22Rv1 (cell line): ENCODE measurements around the gene BRI3.

Source experiments
- H3K27ac ChIP-seq: fragments of 450-650 bp; 2 replicates; pipeline ENCODE4 v1.5.1; 2017
- CTCF ChIP-seq: fragments of 450-650 bp; IDR thresholded peaks from 2 replicates; pipeline ENCODE4 v1.5.1; 2017; ENCODE audit warnings: mild to moderate bottlenecking
- ZFX ChIP-seq: fragments of 450-650 bp; IDR thresholded peaks from 2 replicates; pipeline ENCODE4 v1.6.1; 2017; ENCODE audit warnings: antibody characterized with exemption, borderline replicate concordance

The BRI3 gene

GRCh38 chr7:98244871-98245270, 36.6 kb upstream of the BRI3 start:
- no peak for TF ChIP-seq CTCF
- H3K27ac ChIP-seq = no peak overlapping the region

- TF ChIP-seq ZFX = no peak
- no peak for TF ChIP-seq CTCF
- H3K27ac ChIP-seq = no peak overlapping the region
Measured at GRCh38 chr7:98248156-98248555, 33.3 kb upstream of the BRI3 start.

- TF ChIP-seq ZFX = no peak
- TF ChIP-seq CTCF = no peak
- no peak overlapping the region for H3K27ac ChIP-seq
Measured at GRCh38 chr7:98249106-98249505, 32.4 kb upstream of the BRI3 start.

DNA sequence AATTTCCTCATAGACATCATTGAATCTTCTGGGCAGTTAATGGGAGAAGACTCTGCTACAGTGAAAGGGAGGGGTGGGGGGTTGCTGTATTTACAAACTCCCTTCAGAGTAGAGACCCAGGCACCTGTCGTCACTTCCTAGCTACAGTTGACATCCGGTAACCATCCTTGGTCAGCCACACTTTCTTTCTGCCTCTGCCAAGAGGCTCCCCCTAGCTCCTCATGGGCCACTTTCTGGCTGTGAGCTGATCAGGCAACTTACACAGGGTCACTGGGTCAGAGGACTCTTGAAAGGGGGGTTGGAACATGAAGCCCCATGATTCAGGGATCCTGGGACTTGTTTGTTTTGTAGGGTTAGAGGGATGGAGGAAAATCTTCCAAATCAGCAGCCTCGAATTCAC, 30.7 kb upstream of the BRI3 start:
- TF ChIP-seq CTCF (no peak), ZFX (no peak)
- H3K27ac ChIP-seq = peak overlapping the region; percentile 83

DNA sequence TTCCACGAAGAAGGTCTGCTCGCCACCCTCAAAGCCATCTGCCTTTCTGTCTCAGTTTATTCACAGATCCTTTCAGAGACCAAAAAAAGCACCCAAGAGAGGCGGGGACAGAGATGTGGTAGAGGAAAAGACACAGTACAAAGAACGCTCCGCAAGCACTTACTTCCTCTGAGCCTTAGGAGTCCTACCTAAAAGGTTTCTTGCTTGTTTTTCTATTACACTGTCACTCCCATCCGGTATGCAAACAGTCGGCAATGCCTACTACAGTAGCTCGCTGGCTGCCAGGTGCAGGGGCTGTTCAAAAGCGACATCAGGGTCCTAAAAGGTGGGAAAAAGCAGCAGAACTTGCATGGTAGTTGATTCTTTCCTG, 30.3 kb upstream of the BRI3 start:
- peak overlapping the region; percentile 83 for H3K27ac ChIP-seq
- TF ChIP-seq ZFX (no peak), CTCF (no peak)

DNA sequence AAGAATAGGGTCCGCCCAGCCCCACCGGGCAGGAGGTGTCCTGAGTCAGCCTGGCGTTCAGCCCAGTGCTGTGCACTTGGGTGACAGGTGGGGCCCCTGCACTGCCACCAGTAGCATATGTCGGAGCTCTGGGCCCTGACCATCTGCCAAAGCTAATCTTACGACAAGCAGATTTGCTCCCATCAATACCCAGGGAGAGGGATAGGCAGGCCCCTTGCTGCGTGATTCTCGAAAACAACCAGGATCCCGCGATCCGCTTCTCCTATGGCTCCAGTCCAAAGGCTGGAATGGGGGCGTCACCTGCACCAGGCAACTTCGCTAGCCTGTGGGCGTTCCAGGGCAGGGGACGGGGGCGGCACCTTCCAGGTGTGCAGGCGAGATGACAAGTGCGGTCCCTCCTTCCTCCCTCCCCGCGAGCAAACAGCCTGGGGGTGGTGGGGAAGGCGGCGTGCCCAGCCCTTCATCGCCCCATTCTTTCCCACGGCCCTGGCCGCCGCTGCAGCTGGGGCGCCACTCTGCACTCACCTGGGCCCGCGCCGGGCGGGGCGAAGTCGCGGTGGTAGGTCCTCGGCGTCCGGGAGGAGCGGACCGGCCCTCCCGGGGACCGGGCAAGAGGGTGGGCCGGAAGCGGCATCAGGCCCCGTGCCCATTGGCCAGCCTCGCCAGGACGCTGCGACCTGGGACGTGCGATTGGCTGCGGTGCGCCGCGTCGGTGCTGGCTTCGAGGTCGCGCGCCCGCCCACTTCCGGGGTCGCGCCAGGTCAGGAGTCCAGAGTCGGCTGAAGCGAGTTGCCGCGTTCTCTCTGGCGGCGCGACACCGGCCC, 29.7 kb upstream of the BRI3 start, which contains the start of gene TECPR1:
TECPR1 (minus strand) TSS at position 632 of the 824 bp plus-strand sequence. CDS start 6,086 bp downstream, outside the sequence.
- H3K27ac ChIP-seq = peak within 1 kb of the TSS; percentile 83
- no peak for TF ChIP-seq CTCF
- TF ChIP-seq ZFX = no peak

DNA sequence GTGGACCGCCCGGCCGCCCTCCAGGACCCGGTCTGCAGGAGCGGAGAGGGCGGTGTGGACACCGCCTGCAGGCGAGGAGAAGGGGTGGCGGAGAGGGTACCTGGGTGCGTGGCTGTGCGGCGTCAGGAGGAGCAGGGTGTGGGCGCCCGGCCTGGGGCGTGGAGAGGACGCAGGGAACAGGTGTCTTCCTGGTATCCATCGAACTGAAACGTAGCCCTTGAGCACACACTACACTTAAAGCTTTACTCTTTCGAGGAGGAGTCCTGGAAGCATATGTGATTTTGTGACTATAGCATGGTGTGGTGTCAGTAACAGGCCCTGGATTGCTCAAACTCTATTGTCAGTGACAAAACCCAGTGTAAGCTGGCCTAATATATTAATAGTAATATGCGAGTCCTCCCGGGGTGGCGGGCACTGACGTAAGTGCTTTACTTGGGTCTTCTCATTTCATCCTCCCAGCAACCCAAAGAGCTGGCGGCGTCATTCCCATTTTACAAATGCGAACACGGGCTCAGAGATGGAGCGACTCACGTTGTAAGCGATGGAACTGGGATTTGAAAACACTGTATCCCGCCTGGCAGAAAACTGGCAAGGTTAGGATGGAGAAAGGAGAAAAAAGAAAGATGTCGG, 28.9 kb upstream of the BRI3 start:
- peak overlapping the region; percentile 83 for H3K27ac ChIP-seq
- no peak for TF ChIP-seq ZFX
- TF ChIP-seq CTCF = no peak
